HG03520 (cell line): Measurements from ENCODE around the gene MGMT.

Experiments used
- ATAC-seq: cut with Tn5 transposase; IDR thresholded peaks from one replicate; pipeline ENCODE4 v1.9.1; 2021; ENCODE audit warnings: mild to moderate bottlenecking, moderate library complexity; ENCODE audit not compliant: unreplicated experiment

The MGMT gene

DNA sequence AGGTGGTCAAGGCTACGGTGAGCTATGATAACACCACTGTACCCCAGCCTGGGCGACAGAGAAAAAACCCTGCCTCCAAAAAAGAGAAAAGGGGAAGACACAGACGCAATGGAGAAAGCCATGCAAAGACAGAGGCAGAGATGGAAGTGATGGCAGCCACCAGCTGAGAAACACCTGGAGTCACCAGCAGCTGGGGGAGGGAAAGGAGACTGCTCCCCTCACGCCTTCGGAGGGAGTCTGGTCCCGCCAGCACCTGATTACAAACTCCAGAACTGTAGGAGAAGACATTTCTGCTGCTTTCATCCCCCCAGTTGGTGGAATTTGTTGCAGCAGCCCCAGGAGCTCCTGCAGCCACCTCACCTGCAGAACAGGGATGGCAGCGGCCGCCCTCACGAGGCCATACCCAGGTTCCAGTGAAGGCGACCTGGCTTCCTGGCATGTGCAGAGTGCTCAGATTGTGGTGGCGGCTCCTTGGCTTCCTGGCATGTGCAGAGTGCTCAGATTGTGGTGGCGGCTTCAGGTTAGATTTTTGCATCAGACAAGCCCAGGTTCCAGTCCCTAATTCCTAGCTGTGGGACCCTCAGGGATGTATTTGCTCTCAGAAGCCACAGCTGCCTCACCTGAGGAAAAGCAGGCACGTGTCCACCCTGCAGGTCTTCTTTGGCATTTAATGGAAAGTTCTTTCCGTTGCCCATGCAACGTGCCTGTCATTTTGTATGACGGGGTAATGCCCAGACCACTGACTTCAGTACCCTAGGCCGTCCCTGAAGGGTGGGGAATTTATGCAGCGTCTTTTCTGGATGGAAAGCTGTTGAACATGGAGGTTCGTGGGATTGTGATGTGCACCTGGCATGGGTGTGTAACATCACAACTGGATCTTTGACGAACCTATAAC is 314.1 kb downstream of the MGMT start:
- no peak for ATAC-seq

DNA sequence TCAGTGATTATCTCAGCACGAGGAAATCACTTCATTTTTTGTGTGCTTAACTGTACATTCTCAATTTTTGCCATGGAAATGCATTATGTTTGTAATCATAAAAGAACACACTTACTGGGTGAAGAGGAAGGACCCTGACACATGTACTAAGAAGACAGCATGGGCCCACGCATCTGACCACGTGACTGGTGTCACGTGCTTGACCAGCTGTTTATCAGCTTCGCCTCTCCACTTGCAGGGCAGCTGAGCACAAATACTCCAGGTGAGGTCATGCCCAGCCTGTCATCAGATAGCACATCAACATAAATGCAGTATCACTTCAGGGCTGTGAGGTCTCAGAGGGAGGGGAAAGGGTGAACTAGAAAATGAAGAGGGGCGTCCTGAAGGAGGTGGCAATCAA is 317.2 kb downstream of the MGMT start:
- ATAC-seq, result no peak

DNA sequence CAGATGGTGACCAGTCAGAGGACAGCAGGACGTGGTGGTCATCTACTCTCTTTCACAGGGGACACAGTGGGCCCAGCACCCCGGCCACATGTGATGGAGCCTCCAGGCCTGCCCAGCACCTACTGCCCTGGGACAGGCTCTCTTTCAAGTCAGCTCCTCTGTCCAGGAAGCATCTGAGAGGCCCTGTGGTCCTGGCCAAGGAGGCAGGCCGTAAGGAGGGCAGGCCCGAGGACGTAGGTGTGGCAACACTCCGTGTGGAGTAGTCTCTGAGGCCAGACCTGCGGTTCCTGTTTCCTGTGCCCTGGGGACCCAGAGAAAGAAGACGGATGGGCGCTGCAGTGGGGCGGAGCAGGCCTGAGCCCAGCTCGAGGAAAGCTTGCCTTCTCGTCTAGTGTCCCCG is 317.9 kb downstream of the MGMT start:
- ATAC-seq, result no peak

DNA sequence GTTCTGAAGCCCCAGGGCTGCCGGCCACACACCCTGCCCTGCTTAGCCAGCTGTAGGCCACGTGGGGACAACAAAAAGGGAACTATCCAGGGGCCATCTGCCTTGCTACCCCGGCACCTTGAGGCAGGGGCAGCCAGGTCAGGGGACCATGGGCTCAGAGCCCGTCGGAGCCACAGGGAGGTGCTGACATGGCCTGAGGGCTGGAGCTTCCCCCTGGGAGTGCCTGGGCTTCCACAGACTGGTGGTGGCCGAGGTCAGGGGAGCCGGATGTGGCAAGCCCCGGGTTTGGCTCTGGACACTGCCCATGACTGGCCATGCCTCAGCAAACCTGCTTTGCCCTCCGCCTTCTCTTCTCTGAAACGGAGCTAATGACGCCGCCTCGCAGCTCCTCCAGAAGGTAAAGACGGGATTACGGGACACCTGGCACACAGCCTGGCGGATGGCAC is 318.5 kb downstream of the MGMT start:
- ATAC-seq, result no peak

DNA sequence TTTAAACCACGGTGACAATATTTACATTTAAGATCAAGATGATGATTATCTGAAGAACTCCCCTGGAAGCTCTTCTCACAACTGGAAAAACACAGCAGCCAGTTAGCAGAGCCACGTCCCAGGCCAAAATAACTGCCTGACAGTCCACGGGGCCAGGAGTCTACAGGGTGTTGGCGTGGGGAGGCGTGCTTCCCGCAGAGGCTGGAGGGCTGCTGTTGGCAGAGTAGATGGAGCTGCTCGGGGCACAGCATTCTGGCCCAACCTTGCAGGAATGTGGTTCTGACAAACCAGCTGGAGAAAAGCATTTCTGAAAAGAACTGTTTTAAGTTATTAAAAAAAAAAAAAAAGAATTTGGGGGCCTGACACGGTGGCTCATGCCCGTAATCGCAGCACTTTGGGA is 319.2 kb downstream of the MGMT start:
- ATAC-seq, result no peak

DNA sequence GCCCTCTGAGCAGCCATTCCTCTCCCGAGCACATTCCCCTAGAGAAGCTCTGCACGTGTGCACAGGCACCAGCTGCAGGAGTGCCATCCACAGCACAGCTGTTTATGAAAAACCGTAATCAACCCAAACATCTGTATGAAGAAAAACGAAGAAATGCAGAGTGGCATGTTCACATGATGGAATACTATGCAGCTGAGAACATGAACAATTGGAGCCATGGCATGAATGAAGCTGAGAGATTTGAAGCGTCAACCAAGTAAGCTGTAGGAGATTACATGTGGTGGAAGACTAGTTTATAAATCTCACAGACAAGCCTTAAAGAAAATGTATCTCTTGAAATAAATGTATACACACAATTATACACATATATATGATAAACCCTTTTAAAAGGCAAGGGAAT is 320.5 kb downstream of the MGMT start:
- no peak for ATAC-seq

DNA sequence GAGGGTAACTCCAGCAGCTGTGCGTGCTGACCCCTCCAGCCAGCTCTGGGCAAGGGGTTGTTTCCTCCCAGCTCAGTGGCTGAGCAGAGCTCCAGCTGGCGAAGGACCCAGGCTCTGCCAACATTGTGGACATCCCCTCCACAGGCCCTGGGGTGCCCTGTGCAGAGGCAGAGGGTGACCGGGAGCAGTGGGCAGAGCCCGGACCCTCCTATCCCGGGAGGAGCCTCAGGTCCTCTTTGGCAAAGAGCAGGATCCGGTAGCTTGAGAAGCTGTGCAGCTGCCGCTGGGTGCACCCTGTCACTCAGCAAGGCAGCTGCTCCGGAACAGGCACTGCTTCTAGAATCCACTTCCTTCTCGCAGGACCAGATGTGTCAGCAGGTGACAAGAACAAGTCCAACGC is 321.2 kb downstream of the MGMT start:
- no peak for ATAC-seq

DNA sequence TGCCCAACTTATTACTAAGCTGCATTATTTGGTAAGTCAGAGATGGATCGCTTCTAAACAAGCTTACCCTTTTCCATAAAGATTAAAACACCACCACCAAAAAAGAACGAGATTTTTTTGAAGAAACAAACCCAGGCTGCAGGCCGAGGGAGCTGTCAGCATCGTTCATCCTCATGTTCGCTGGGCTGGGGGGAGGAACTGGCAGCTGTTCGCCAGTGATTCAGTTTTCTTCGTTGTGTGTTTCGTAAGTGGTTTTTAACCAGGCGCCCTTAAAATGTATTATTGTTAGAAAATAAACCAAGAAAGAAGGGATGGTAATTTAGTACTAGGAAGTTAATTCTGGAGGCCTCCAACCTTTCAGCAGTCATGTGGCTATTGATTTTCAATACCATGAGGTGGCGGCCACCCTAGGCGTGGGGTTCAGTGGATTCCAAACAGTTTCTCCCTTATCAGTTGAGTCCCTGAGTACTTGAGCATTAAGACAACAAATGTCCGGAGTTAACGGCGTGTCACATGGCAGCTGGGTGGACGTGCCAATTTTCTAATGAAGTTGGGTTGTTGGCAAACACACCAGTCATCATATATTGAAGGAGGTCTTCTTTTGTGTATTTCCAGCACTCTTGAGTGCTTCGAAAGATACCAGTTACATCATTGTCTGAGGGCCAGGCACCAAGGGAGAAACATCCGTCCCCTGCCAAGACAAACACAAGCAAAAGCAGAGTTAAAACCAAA is 323.8 kb downstream of the MGMT start:
- no peak for ATAC-seq

DNA sequence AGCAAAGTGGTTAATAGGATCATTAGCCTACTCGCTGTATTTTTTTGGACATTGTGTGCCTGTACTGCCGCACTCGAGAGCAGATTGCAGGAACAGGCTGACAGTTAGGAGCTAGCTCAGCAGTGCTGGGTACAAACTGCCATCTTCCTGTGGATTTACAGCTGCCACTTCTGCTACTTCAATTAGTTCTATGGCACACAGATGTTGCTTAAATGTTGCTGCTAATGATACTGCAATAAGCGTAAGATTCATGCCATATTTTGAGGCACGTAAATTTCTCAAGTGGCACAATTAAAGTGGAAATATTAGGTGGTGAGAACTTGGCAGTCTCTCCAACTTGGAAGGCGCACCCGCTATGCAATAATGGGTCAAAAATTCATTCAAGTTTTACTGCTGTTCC is 325.1 kb downstream of the MGMT start:
- ATAC-seq, result no peak

DNA sequence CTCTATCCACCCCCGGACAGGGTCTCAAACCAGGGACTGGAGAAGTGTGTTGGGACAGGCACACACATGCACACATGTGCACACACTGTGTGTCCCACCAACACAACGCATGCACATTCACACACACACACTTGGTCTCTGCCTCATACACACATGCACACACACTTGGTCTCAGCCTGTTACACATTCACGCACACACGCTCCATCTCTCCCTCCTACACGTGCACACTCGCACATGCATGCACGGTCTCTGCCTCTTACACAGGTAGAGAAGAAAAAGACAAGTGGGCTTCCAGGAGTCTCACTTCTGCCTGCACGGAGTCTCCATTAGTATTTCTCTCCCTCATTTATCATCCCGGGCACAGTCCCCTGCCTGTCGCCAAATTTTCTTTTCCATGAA is 325.8 kb downstream of the MGMT start:
- ATAC-seq, result no peak

DNA sequence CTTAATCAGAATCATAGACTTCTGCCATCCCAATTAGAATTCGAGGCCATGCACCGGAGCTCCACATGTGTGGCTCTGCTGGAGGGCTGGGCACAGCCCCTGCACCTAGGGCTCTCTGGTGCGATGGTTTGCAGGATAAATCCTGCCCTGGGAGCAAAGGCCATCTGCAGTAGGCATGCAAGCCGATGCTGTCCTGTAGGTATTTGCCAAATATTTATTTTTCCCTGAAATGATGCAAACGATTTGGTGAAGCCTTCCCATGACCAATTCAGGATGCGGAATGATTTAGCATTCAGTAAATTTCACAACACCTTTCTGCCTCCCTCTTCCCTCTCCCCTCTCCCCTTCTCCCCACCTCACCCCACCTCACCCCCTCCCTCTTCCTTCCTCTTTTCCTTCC is 326.4 kb downstream of the MGMT start:
- no peak for ATAC-seq

DNA sequence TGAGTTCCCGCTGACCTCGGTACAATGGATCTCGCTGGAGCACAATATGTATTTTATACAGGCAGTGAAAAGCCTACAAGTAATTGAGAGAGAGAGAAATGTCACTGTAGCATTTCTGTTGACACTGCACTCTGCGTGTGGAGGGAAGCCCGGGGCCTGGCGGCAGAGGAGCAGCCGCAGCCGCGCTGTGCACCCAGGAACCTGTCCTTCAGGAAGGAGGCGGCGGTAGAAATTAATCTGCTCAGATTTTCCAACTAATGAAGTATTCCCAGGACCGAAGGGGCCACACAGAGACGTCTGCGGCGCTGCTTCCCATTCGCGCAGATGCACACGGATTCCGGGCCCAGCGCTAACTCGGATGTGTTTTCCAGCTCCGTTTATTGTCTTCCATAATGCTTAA is 327.0 kb downstream of the MGMT start:
- no peak for ATAC-seq

DNA sequence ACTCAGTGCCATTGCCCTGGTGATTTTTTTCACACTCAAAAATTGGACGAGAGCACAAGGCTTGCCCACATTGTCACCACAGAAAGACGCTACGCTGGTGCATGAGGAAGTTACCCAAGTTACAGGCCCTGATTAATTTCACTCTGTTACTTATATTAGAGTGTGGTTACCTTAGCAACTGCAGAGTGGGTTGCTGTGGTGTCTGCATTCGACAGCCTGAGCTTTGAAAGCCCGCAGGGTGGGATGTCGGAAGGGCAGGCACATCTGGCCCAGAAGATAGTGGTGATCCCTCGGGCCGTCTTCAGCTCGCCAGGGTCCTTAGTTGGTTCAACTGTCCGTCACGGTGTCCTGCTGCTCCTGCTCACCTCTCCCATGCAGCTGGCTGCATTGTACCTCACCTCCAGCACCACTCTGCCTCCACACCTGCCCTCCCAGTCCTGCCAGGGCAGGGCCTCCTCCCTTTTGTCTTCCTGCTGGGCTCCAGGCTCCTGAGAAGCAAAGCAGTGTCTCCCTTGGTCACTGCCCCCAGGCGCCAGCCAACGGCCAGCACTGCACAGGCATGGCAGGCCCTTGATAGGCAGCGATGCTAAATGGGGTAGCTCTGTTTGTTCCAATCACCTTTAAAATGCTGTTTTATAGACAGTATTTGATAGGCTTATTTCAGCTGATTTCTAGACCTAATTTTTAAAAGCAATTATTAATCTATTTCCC is 329.8 kb downstream of the MGMT start:
- ATAC-seq, result no peak

DNA sequence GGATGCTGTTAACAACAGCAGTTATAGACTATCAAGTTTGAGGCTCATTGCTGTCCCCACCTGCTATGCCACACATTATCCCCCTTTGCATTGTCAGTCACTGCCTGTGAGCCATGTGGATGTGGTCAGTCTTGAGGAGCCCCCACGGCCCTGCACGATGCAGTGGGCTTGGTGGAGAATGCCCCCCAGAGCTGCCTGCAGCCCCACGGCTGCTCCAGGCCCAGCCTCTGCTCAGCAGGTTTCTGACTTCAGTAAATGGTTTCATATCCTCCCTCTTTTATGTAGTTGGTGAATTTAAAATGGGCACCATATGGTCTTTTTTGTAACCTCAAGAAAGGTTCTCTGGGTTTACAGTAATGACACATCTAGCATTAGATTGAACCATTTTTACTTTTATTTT is 332.9 kb downstream of the MGMT start:
- ATAC-seq, result no peak

DNA sequence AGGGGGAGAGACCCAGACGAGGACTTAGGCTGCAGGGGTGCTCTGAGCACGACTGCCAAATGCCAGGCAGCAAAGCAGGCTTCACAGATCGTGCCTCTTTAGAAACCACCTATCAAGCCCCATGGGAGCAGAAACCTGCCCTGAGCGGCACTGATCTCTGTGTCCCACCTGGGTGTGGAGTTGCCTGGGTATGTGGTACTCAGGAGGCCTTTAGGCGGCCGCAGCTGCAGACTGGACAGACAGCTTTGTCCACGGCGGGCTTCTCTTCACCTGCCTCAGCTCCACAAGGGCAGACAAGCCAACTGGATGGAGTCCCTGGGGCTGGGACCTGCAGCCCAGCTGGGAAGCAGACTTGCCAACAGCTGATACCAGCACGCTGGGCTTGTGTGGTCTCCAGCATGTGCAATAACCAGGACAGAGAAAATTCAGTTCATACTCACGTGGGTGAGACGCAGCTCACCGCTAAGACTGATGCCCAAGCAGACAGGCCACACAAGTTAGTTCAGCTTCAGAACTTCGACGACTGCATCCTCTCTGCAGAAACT is 333.8 kb downstream of the MGMT start:
- no peak for ATAC-seq

DNA sequence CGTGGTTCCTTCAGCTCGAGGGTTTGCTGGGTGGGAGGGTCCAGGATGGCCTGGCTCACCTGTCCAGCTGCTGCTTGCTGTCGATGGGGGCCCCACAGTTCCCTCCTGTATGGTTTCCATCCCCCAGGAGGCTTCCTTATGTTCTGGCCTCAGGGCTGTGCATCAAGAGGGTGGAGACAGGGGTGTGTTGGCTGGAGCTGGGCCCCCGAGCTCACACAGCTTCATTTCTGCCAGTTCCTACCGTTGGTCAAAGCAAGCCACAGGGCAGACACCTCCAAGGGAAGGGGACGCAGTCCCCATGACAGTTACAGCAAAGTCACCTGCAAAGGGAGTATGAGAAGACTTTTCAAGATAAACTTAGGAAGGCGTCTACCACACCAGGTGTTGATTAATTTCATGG is 340.2 kb downstream of the MGMT start:
- ATAC-seq, result no peak

DNA sequence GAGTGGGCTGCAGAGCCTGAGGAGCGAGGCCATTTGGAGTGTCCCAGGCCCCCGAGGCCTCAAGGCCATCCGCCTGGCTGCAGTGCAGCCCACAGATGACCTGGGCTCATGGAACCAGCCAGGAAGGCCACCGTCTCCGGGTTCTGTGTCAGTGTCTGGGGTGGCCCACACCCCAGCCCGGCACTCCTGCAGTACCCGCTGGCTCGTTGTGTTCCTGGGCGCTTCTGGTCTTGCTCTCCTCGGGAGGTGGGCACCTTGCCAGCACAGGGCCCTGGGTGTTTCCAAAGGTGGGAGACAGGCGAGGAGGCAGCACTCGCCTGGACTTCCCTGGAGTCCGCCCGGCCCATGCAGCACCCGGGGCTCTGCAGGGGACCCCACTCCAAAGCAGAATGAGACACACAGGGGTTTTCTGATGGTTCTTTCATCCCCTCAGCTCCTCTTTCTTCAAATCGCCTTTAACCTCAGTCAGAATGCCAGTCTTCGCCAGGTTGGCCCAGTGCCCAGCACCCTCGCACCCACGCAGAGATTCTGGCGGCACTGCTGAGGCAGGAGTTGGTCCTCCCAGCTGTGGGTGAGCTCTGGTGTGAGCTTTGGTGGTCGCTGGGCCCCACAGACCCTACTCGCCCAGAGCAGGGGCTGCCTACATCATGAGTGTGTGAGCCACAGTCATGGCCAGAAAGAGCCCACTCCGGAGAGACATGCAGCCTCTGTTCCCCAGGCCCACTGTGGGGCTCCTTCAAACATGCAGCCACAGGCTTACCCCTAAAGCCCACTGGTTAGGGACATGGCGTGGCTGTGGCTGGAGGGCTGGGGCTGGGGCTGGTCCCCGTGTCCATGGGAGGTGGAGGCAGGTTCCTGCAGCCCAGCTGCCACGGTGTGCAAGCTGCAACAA is 341.3 kb downstream of the MGMT start:
- ATAC-seq, result no peak

DNA sequence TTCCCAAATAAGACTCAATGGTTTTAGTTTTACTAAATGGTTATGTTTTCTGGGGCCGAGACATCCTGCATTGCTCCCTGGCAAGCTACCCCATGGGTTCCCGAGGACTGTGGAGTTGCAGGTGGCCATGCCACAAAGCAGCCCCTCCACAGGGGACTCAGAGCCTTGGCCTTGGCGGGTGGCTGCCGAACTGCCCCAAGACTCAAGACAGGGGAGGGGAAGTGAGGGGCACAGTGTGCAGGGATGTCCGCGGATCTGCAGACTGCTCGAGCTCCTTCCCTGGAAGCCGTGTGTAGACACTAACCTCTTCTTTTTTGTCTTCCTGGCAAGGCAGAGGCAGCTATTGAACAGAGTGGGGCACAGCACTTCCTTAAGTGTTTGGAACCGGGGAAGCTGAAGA is 342.4 kb downstream of the MGMT start:
- ATAC-seq, result no peak

DNA sequence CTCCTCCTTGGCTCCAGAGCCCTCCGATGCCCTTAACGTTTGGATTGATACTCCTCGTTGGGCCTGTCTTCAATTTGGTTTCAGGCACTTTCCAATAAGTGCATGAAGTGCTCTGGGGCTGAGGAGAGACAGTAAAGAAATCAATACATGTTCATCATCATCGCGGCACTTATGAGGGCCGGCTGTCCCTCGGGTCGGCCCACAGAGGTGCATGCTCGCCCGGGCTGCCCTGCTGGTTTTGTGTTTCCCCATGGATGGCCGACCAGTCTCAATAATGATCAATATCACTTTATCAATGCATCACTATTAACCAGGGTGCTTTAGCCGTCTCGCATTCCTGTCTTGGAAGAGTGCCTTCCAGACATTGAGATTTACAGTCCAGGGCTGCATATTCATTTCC is 342.8 kb downstream of the MGMT start:
- no peak for ATAC-seq

DNA sequence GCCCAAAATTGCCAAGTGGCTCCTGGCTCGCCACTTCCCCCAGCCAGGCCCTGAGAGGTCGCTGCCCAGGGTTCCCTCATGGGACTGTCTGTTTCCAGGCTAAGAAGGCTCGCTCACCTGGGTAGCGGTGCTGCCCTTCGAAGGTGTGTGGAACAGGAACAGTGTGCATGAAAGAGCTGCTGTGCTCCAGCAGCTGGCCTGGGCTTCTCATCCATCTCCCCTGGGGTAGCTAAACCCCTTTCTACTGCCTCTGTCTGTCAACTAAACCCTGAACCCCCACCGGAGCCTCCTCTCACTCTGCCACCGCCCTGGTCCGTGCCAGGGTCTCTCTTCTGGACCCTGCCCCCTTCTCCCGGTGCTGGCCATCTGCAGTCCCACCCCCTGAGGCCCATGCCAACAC is 344.2 kb downstream of the MGMT start:
- ATAC-seq, result no peak
